ENCODE data around the gene RBM3. TPM values are rescaled to one million over a fixed set of nuclear protein-coding genes. Genes with fewer than 3 reads are reported as not detected.
A peak's percentile ranks its signal among the peaks of the same experiment; 100 is the strongest.
"Not testable (repeated sequence)": the region's sequence is repeated elsewhere in the genome, so short reads cannot be mapped to it uniquely, and the experiment has no call there.

Gene RBM3
- 204 TPM for polyA plus RNA-seq (2013, experiment 1 of 2)
- polyA plus RNA-seq (2013, experiment 2 of 2) = 168 TPM

- peaks cover 9% of the 10 kb centered on the region; the same call in 1 of the 2 replicates for H3K4me1 ChIP-seq (ENCODE audit: insufficient read depth, low read length)
- peak within 1 kb of the TSS; percentile 99 for H3K27ac ChIP-seq (ENCODE audit: low read depth, low read length)
- H3K9ac ChIP-seq (ENCODE audit: low read depth, low read length) = peak within 1 kb of the TSS; percentile 100
- H3K27me3 ChIP-seq (ENCODE audit: insufficient read depth, low read length) = no peaks in the 10 kb centered on the region
- H3K36me3 ChIP-seq (ENCODE audit: insufficient read depth, low read length) = peaks cover 48% of the 10 kb centered on the region
- H3K9me3 ChIP-seq (ENCODE audit: insufficient read depth, low read depth, low read length) = no peaks in the 10 kb centered on the region
- under 1% methylated on average over 70 of the region's 71 CpGs for WGBS
- H3K4me3 ChIP-seq (ENCODE audit: low read length) = peak within 1 kb of the TSS; percentile 92
These were observed at the start of gene RBM3 for GRCh38 chrX:48574270-48575266. Gene RBM3, plus strand, starts transcription at chrX:48574484. Its CDS starts 697 bp downstream, at chrX:48575181.

- not testable (repeated sequence) for H3K27me3 ChIP-seq (ENCODE audit: insufficient read depth, low read length); H3K9ac ChIP-seq (ENCODE audit: low read depth, low read length); H3K4me1 ChIP-seq (ENCODE audit: insufficient read depth, low read length); H3K27ac ChIP-seq (ENCODE audit: low read depth, low read length); H3K9me3 ChIP-seq (ENCODE audit: insufficient read depth, low read depth, low read length); H3K4me3 ChIP-seq (ENCODE audit: low read length)
- peaks cover 42% of the 10 kb centered on the region for H3K36me3 ChIP-seq (ENCODE audit: insufficient read depth, low read length)
- 93% methylated on average over 5 of the region's 8 CpGs for WGBS
These were observed 48.4 kb upstream of the RBM3 start for GRCh38 chrX:48525853-48526252.

DNA sequence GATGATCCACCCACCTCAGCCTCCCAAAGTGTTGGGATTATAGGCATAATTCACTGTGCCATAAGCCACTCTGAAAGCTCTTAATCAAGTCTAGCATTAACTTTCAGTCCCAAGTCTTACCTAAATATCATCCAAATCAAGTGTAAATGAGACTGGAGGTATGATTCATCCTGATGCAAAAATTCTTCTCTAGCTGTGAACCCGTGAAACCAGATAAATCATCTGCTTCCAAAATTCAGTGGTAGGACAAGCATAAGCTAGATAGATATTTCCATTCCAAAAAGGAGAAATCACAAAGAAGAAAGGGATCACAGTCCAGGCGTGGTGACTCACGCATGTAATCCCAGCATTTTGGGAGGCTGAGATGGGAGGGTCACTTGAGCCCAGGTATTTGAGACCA lies 43.5 kb upstream of the RBM3 start:
- Histone ChIP-seq H3K36me3 (ENCODE audit: insufficient read depth, low read length) (peaks cover 30% of the 10 kb centered on the region), H3K9ac (ENCODE audit: low read depth, low read length) (no peak overlapping the region), H3K4me1 (ENCODE audit: insufficient read depth, low read length) (no peaks in the 10 kb centered on the region), H3K27ac (ENCODE audit: low read depth, low read length) (no peak overlapping the region), H3K4me3 (ENCODE audit: low read length) (no peak overlapping the region), H3K9me3 (ENCODE audit: insufficient read depth, low read depth, low read length) (no peaks in the 10 kb centered on the region), H3K27me3 (ENCODE audit: insufficient read depth, low read length) (no peaks in the 10 kb centered on the region)
- 100% methylated on average over 2 of the region's 3 CpGs for WGBS

DNA sequence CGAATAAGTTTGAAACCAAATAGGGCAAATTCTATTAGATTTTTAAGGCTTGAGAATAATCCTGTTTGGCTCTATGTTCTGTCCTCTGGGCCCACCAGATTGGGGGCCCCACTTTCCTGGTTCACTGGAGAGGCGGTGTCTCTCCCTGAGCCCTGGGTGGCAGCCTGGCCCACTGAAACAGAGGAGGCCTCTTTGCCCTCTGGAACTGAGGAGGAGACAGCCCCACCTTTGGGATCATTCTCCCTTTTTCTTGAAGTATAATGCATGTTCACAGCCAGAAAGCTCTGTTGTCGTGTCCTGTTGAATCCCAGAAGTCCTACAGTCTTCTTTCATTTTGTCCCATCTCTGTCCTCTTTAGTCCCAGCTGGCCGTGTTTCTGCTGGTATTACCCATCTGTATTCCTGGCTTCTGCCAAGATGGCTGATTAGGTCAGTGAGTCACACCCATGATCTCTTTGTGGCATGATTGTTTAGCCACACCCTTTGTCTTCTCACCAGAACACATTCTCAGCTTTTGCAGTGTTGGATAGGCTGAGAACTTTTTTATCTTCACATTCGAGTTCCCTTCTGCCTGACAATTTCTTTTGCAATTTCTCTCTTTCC lies 42.8 kb upstream of the RBM3 start:
- no peak overlapping the region for H3K9ac ChIP-seq (ENCODE audit: low read depth, low read length)
- WGBS = 91% methylated on average over 5 of the region's 5 CpGs
- H3K27me3 ChIP-seq (ENCODE audit: insufficient read depth, low read length) = no peaks in the 10 kb centered on the region
- H3K27ac ChIP-seq (ENCODE audit: low read depth, low read length) = no peak overlapping the region
- H3K9me3 ChIP-seq (ENCODE audit: insufficient read depth, low read depth, low read length) = no peaks in the 10 kb centered on the region
- no peaks in the 10 kb centered on the region for H3K4me1 ChIP-seq (ENCODE audit: insufficient read depth, low read length)
- peaks cover 24% of the 10 kb centered on the region for H3K36me3 ChIP-seq (ENCODE audit: insufficient read depth, low read length)
- no peak overlapping the region for H3K4me3 ChIP-seq (ENCODE audit: low read length)

- no peaks in the 10 kb centered on the region for H3K9me3 ChIP-seq (ENCODE audit: insufficient read depth, low read depth, low read length)
- no peaks in the 10 kb centered on the region for H3K4me1 ChIP-seq (ENCODE audit: insufficient read depth, low read length)
- H3K4me3 ChIP-seq (ENCODE audit: low read length) = no peak overlapping the region
- no CpG with 5 or more reads among the region's 1 CpG for WGBS
- no peak overlapping the region for H3K27ac ChIP-seq (ENCODE audit: low read depth, low read length)
- peaks cover 17% of the 10 kb centered on the region for H3K36me3 ChIP-seq (ENCODE audit: insufficient read depth, low read length)
- H3K27me3 ChIP-seq (ENCODE audit: insufficient read depth, low read length) = no peaks in the 10 kb centered on the region
- H3K9ac ChIP-seq (ENCODE audit: low read depth, low read length) = no peak overlapping the region
These were observed 42.1 kb upstream of the RBM3 start for GRCh38 chrX:48532161-48532560.

GRCh38 chrX:48533165-48533564 lies 41.1 kb upstream of the RBM3 start:
- Histone ChIP-seq H3K27ac (ENCODE audit: low read depth, low read length) (no peak overlapping the region), H3K36me3 (ENCODE audit: insufficient read depth, low read length) (peaks cover 8% of the 10 kb centered on the region), H3K27me3 (ENCODE audit: insufficient read depth, low read length) (no peaks in the 10 kb centered on the region), H3K9me3 (ENCODE audit: insufficient read depth, low read depth, low read length) (no peaks in the 10 kb centered on the region), H3K4me1 (ENCODE audit: insufficient read depth, low read length) (no peaks in the 10 kb centered on the region), H3K4me3 (ENCODE audit: low read length) (no peak overlapping the region), H3K9ac (ENCODE audit: low read depth, low read length) (no peak overlapping the region)
- WGBS = 89% methylated on average over 3 of the region's 3 CpGs

DNA sequence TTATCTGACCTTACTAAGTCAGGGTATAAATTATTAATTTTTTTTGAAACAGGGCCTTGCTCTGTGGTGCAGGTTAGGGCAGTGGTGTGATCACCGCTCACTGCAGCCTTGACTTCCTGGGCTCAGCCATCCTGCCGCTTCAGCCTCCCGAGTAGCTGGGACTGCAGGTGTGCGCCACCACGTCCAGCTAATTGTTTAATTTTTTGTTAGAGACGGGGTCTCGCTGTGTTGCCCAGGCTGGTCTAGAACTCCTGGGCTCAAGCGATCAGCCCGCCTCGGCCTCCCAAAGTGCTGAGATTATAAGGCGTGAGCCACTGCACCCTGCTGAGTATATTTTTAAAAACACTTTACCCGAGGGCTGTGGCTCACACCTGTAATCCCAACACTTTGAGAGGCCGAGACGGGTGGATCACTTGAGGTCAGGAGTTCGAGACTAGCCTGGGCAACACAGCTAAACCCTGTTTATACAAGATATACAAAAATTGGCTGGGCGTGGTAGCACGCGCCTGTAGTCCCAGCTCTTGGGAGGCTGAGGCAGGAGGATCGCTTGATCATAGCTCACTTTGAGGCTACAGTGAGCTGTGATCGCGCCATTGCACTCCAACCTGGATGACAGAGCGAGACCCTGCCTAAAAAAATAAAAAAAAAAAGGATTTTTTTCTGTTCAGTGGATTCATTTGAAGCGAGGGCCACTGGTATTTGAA lies 35.5 kb upstream of the RBM3 start:
- Histone ChIP-seq H3K9ac (ENCODE audit: low read depth, low read length) (no peak overlapping the region), H3K4me3 (ENCODE audit: low read length) (peak overlapping the region; percentile 84), H3K27ac (ENCODE audit: low read depth, low read length) (peak overlapping the region; percentile 58; the same call in 1 of the 2 replicates), H3K9me3 (ENCODE audit: insufficient read depth, low read depth, low read length) (no peaks in the 10 kb centered on the region), H3K36me3 (ENCODE audit: insufficient read depth, low read length) (no peaks in the 10 kb centered on the region), H3K27me3 (ENCODE audit: insufficient read depth, low read length) (no peaks in the 10 kb centered on the region), H3K4me1 (ENCODE audit: insufficient read depth, low read length) (no peaks in the 10 kb centered on the region)
- WGBS = 84% methylated on average over 23 of the region's 23 CpGs

DNA sequence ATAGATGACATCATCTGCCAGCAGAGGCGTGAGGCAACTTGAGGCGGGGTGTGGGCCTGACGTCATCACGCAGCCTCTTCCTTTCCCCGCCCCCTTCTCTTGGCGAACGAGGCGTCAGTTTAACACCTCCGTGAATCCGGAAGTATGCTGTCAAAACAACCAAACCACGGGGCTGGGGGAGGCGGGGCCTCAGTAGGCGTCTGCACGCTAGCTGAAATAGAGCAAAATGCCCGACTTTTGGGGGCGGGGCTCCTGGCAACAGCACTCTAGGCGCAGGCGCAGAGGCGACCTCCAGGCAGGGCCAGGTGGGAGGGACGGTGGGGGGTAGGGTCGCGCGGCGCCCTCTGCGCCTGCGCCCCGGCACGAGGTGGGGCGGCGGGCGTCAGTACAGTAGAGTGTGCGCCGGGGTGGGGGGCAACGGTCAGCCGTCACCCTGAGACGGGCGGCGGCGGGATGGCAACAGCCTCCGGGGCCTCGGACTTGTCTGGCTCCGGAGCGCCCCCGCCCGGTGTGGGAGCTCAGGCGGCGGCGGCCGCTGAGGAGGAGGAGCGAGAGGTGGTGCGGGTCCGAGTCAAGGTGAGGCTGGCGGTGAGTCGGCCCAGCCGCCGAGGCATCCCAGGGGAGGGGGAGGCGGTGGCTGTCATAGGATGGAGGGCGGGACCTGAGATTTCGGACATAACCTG lies 34.8 kb upstream of the RBM3 start, which contains the start of gene TBC1D25:
TBC1D25 (plus strand) TSS at position 370 of the 683 bp plus-strand sequence; CDS start at position 454, 84 bp downstream.
- H3K9ac ChIP-seq (ENCODE audit: low read depth, low read length) = peak within 1 kb of the TSS; percentile 44; the same call in 1 of the 2 replicates
- WGBS = 1% methylated on average over 58 of the region's 59 CpGs
- no peaks in the 10 kb centered on the region for H3K36me3 ChIP-seq (ENCODE audit: insufficient read depth, low read length)

DNA sequence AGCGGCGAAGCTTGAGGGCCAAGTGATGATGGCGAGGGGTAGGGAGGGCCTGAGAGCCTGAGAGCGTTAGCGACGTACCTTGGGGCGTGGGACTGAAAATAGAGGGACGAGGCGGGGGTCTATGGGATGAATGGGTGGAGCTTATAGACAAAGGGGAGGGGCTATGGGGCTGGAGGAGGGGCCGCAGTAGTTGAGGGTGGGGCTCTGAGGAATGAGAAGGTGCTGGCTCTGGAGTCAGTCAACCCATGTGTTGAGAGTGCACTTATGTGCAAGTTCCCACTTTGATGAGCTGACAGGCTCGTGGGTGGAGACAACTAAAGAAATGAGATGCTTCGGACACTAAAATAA lies 34.3 kb upstream of the RBM3 start:
- Histone ChIP-seq H3K36me3 (ENCODE audit: insufficient read depth, low read length) (peaks cover 3% of the 10 kb centered on the region; the same call in 1 of the 2 replicates), H3K4me1 (ENCODE audit: insufficient read depth, low read length) (no peaks in the 10 kb centered on the region), H3K9ac (ENCODE audit: low read depth, low read length) (peak overlapping the region; percentile 44; the same call in 1 of the 2 replicates), H3K9me3 (ENCODE audit: insufficient read depth, low read depth, low read length) (no peaks in the 10 kb centered on the region), H3K27me3 (ENCODE audit: insufficient read depth, low read length) (no peaks in the 10 kb centered on the region), H3K27ac (ENCODE audit: low read depth, low read length) (peak overlapping the region; percentile 60; the same call in 1 of the 2 replicates), H3K4me3 (ENCODE audit: low read length) (peak overlapping the region; percentile 84)
- 12% methylated on average over 12 of the region's 12 CpGs for WGBS

More for the DNA sequence above, 34.8 kb upstream of the RBM3 start, which contains the start of gene TBC1D25:
- Histone ChIP-seq H3K4me1 (ENCODE audit: insufficient read depth, low read length) (no peaks in the 10 kb centered on the region), H3K4me3 (ENCODE audit: low read length) (peak within 1 kb of the TSS; percentile 84), H3K27ac (ENCODE audit: low read depth, low read length) (peak within 1 kb of the TSS; percentile 60; the same call in 1 of the 2 replicates), H3K9me3 (ENCODE audit: insufficient read depth, low read depth, low read length) (no peaks in the 10 kb centered on the region), H3K27me3 (ENCODE audit: insufficient read depth, low read length) (no peaks in the 10 kb centered on the region)

GRCh38 chrX:48540480-48540879 lies 33.8 kb upstream of the RBM3 start:
- no peak overlapping the region for H3K27ac ChIP-seq (ENCODE audit: low read depth, low read length)
- H3K36me3 ChIP-seq (ENCODE audit: insufficient read depth, low read length) = peaks cover 7% of the 10 kb centered on the region
- H3K9me3 ChIP-seq (ENCODE audit: insufficient read depth, low read depth, low read length) = no peaks in the 10 kb centered on the region
- H3K4me1 ChIP-seq (ENCODE audit: insufficient read depth, low read length) = no peaks in the 10 kb centered on the region
- peak overlapping the region; percentile 84 for H3K4me3 ChIP-seq (ENCODE audit: low read length)
- 88% methylated on average over 7 of the region's 7 CpGs for WGBS
- no peak overlapping the region for H3K9ac ChIP-seq (ENCODE audit: low read depth, low read length)
- H3K27me3 ChIP-seq (ENCODE audit: insufficient read depth, low read length) = no peaks in the 10 kb centered on the region

All from HUES64 (cell line).